ENCODE results near the gene GP1BB.

The GP1BB gene

DNA sequence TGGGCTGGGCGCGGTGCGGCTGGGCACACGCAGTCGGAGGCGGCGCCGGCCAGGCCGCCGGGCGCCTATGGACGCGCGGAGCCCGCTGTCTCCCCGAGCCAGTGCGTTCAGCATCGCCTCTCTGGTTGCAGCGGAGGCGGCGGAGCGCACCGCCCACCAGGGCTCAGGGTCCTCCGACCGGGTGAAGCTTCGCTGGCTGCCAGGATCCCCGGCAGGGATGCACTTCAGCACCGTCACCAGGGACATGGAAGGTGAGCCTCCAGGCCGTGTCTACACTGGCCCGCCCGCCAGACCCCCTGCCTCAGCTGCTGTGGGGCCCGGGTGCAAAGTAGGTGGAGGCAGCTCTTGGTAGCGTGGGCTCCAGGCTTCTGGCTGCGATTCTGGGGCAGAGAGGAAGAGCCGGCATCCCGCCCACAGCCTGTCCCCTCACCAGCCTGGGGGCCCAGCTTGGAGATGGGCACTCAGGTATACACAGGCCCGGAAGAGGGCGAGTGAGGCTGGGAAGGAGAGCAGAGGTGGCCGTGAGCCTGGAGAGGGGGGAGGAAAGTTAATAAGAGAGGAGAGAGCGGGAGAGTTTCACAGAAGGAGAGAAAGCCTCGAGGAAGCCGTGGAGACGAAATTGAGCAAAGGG, 36.2 kb downstream of the GP1BB start:
- no peak overlapping the region for H3K4me2 ChIP-seq (ENCODE audit: low read depth, low read length, poor library complexity, severe bottlenecking)
- no peak overlapping the region for H3K4me3 ChIP-seq (ENCODE audit: low read length, poor library complexity, severe bottlenecking)
- H3K27me3 ChIP-seq (ENCODE audit: insufficient read depth, low read length, poor library complexity, severe bottlenecking): no peaks in the 10 kb centered on the region
- no peaks in the 10 kb centered on the region for H3F3A ChIP-seq (ENCODE audit: low read depth)
- H3K9me3 ChIP-seq (ENCODE audit: insufficient read depth, low read depth, low read length): no peaks in the 10 kb centered on the region
- H3K9ac ChIP-seq (ENCODE audit: low read depth, low read length, poor library complexity, severe bottlenecking): no peak overlapping the region
- no peaks in the 10 kb centered on the region for H3K79me2 ChIP-seq (ENCODE audit: insufficient read depth, low read length)
- no peaks in the 10 kb centered on the region for H3K4me1 ChIP-seq (ENCODE audit: insufficient read depth, low read length, poor library complexity, severe bottlenecking)
- TF ChIP-seq, protein P1, sequence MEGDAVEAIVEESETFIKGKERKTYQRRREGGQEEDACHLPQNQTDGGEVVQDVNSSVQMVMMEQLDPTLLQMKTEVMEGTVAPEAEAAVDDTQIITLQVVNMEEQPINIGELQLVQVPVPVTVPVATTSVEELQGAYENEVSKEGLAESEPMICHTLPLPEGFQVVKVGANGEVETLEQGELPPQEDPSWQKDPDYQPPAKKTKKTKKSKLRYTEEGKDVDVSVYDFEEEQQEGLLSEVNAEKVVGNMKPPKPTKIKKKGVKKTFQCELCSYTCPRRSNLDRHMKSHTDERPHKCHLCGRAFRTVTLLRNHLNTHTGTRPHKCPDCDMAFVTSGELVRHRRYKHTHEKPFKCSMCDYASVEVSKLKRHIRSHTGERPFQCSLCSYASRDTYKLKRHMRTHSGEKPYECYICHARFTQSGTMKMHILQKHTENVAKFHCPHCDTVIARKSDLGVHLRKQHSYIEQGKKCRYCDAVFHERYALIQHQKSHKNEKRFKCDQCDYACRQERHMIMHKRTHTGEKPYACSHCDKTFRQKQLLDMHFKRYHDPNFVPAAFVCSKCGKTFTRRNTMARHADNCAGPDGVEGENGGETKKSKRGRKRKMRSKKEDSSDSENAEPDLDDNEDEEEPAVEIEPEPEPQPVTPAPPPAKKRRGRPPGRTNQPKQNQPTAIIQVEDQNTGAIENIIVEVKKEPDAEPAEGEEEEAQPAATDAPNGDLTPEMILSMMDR (conservative IDR thresholded peaks at IDR 0.05; ENCODE audit: low read length): no peak
- no peak overlapping the region for H2AFZ ChIP-seq (ENCODE audit: low read length)
- no peaks in the 10 kb centered on the region for H4K20me1 ChIP-seq (ENCODE audit: insufficient read depth, low read length, poor library complexity, severe bottlenecking)
- H3K36me3 ChIP-seq (ENCODE audit: insufficient read depth, low read length): no peaks in the 10 kb centered on the region
- H3K9me2 ChIP-seq (replicated peaks; ENCODE audit: low read depth, low read length): no peaks in the 10 kb centered on the region

DNA sequence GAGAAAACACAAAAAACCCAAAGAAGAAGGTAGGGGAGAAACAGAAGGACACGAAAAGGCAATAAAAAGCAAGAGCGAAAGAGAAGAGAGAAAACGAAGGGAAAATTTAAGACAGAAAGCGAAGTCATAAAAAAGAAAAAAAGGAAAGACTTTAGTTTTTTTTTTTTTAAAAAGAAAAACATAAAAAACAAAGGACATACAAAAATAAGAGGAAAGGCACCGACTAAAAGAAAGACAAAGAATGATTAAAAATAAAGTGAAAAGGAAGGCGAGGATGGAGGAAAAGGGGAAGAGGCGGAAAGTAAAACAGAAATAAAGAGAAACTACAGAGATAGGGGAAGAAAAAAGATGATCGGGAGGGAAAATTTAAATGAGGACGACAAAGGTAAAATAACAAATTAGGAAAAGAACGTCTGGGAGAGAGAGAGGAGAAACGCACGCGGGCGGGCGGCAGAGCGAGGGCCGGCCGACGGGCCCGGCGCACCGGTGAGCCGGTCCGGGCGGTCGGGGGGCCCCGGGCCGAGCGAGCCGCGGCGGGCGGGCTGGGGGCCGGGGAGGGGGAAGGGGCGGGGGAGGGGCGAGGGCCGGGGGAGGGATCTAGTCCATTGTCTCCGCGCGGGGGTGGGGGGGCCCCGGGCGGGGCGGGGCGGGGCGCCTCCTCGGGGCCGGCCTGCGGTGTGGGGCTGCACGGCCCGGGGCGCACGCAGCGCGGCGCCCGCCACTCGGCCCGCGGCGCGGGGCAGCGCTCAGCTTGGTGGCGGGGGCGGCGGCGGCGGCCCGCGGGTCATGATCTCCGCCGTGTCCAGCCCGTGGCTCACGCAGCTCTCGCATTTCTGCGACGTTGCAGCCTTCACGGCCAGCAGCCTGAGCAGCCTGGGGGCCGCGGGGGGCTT, 37.0 kb downstream of the GP1BB start, which contains the start of gene TBX1:
Gene TBX1 (plus strand): TSS at position 721 of the 893 bp plus-strand sequence. CDS start 66 bp downstream, at position 787.
- no peak within 1 kb of the TSS for H3K9ac ChIP-seq (ENCODE audit: low read depth, low read length, poor library complexity, severe bottlenecking)
- H3K4me3 ChIP-seq (ENCODE audit: low read length, poor library complexity, severe bottlenecking): no peak within 1 kb of the TSS
- no peaks in the 10 kb centered on the region for H3K4me1 ChIP-seq (ENCODE audit: insufficient read depth, low read length, poor library complexity, severe bottlenecking)
- no peaks in the 10 kb centered on the region for H3K9me3 ChIP-seq (ENCODE audit: insufficient read depth, low read depth, low read length)
- no peaks in the 10 kb centered on the region for H3K79me2 ChIP-seq (ENCODE audit: insufficient read depth, low read length)
- TF ChIP-seq, protein P1 (conservative IDR thresholded peaks at IDR 0.05; ENCODE audit: low read length): no peak
- no peak for TF ChIP-seq EZH2phosphoT487 (IDR thresholded peaks at IDR 0.05; ENCODE audit: borderline replicate concordance)
- no peaks in the 10 kb centered on the region for H4K20me1 ChIP-seq (ENCODE audit: insufficient read depth, low read length, poor library complexity, severe bottlenecking)
- H3K9me2 ChIP-seq (replicated peaks; ENCODE audit: low read depth, low read length): no peaks in the 10 kb centered on the region
- no peak within 1 kb of the TSS for H3K4me2 ChIP-seq (ENCODE audit: low read depth, low read length, poor library complexity, severe bottlenecking)
- H3K36me3 ChIP-seq (ENCODE audit: insufficient read depth, low read length): no peaks in the 10 kb centered on the region
- H2AFZ ChIP-seq (ENCODE audit: low read length): no peak within 1 kb of the TSS
- H3K27me3 ChIP-seq (ENCODE audit: insufficient read depth, low read length, poor library complexity, severe bottlenecking): no peaks in the 10 kb centered on the region
- no peaks in the 10 kb centered on the region for H3F3A ChIP-seq (ENCODE audit: low read depth)

DNA sequence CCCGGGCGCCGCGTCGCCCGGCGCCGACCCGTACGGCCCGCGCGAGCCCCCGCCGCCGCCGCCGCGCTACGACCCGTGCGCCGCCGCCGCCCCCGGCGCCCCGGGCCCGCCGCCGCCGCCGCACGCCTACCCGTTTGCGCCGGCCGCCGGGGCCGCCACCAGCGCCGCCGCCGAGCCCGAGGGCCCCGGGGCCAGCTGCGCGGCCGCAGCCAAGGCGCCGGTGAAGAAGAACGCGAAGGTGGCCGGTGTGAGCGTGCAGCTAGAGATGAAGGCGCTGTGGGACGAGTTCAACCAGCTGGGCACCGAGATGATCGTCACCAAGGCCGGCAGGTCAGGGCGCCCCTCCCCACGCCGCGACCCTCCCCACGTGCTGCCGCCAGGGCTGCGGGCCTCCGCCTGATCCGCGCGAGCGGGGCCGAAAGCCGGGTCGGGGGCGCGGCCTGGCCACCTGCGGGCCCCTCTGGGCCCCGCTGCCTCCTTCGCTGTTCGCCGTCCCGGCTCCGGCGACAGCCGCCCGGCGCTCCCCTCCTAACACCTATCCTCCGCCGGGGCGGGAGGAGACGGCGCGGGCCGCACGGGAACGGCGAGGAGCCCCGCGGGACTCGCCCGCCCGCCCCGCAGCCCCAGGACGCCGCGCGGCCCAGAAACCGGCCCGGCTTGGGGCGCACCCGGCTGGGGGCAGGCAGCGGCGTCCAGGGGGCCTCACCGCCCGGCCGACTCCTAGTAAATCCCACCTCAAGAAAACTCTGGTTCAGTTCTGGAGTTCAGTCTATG, 37.8 kb downstream of the GP1BB start:
- H4K20me1 ChIP-seq (ENCODE audit: insufficient read depth, low read length, poor library complexity, severe bottlenecking): no peaks in the 10 kb centered on the region
- TF ChIP-seq, protein P1 (conservative IDR thresholded peaks at IDR 0.05; ENCODE audit: low read length): no peak
- TF ChIP-seq EZH2phosphoT487 (IDR thresholded peaks at IDR 0.05; ENCODE audit: borderline replicate concordance): no peak
- no peaks in the 10 kb centered on the region for H3F3A ChIP-seq (ENCODE audit: low read depth)
- H3K4me2 ChIP-seq (ENCODE audit: low read depth, low read length, poor library complexity, severe bottlenecking): no peak overlapping the region
- H3K36me3 ChIP-seq (ENCODE audit: insufficient read depth, low read length): no peaks in the 10 kb centered on the region
- no peaks in the 10 kb centered on the region for H3K9me2 ChIP-seq (replicated peaks; ENCODE audit: low read depth, low read length)
- H3K4me1 ChIP-seq (ENCODE audit: insufficient read depth, low read length, poor library complexity, severe bottlenecking): no peaks in the 10 kb centered on the region
- no peak overlapping the region for H3K4me3 ChIP-seq (ENCODE audit: low read length, poor library complexity, severe bottlenecking)
- H2AFZ ChIP-seq (ENCODE audit: low read length): no peak overlapping the region
- H3K79me2 ChIP-seq (ENCODE audit: insufficient read depth, low read length): no peaks in the 10 kb centered on the region
- H3K27me3 ChIP-seq (ENCODE audit: insufficient read depth, low read length, poor library complexity, severe bottlenecking): no peaks in the 10 kb centered on the region
- H3K9me3 ChIP-seq (ENCODE audit: insufficient read depth, low read depth, low read length): no peaks in the 10 kb centered on the region
- no peak overlapping the region for H3K9ac ChIP-seq (ENCODE audit: low read depth, low read length, poor library complexity, severe bottlenecking)
